Glomerular endothelial cell (primary cell): ENCODE results near the gene AK8. TPM values are rescaled to one million over a fixed set of nuclear protein-coding genes. Genes with fewer than 3 reads are reported as not detected.
"Not testable (repeated sequence)": the region's sequence is repeated elsewhere in the genome, so short reads cannot be mapped to it uniquely, and the experiment has no call there.

Source experiments
- DNase-seq: peaks from one replicate; pipeline ENCODE4 v3.0.0-alpha.2; 2011; ENCODE audit warnings: low read depth, low spot score; ENCODE audit errors: extremely low read depth
- total RNA-seq: library from RNA; depleted of rRNA; stranded (reverse); fragments of >200 nt; gene quantifications from 2 replicates; pipeline ENCODE4 v1.2.3, GENCODE V29; 2015

Gene AK8
- total RNA-seq, 1 donor from 2014 or later, result 1.5 TPM

- no peak for DNase-seq
These were observed 101.8 kb downstream of the AK8 start for GRCh38 chr9:132776268-132776667.

GRCh38 chr9:132775720-132776119 is 102.4 kb downstream of the AK8 start:
- no peak for DNase-seq

- no peak for DNase-seq
These were observed 103.2 kb downstream of the AK8 start for GRCh38 chr9:132774886-132775285.

- DNase-seq, result no peak
These were observed 104.2 kb downstream of the AK8 start for GRCh38 chr9:132773764-132774339.

GRCh38 chr9:132773093-132773492 is 105.0 kb downstream of the AK8 start:
- DNase-seq, result no peak

- DNase-seq, result not testable (repeated sequence)
These were observed 106.3 kb downstream of the AK8 start for GRCh38 chr9:132771752-132772151.

- no peak for DNase-seq
These were observed 107.2 kb downstream of the AK8 start for GRCh38 chr9:132770770-132771310.

GRCh38 chr9:132769906-132770769 is 107.9 kb downstream of the AK8 start:
- no peak for DNase-seq

- no peak for DNase-seq
These were observed 108.9 kb downstream of the AK8 start for GRCh38 chr9:132768932-132769905.

- no peak for DNase-seq
These were observed 114.5 kb downstream of the AK8 start for GRCh38 chr9:132763574-132763973.

- DNase-seq, result no peak
These were observed 115.2 kb downstream of the AK8 start for GRCh38 chr9:132762896-132763295.

GRCh38 chr9:132761602-132762001 is 116.5 kb downstream of the AK8 start:
- DNase-seq, result no peak

- DNase-seq, result no peak
These were observed 118.0 kb downstream of the AK8 start for GRCh38 chr9:132760057-132760456.

- DNase-seq, result no peak
These were observed 121.1 kb downstream of the AK8 start for GRCh38 chr9:132757016-132757415.

GRCh38 chr9:132756214-132756845 is 121.8 kb downstream of the AK8 start:
- no peak for DNase-seq

- no peak for DNase-seq
These were observed 123.0 kb downstream of the AK8 start for GRCh38 chr9:132755096-132755495.

- DNase-seq, result no peak
These were observed 123.8 kb downstream of the AK8 start for GRCh38 chr9:132754236-132754635.

GRCh38 chr9:132753593-132753880 is 124.5 kb downstream of the AK8 start:
- no peak for DNase-seq

- DNase-seq, result no peak
These were observed 125.0 kb downstream of the AK8 start for GRCh38 chr9:132752877-132753592.

GRCh38 chr9:132750668-132751067 is 127.4 kb downstream of the AK8 start:
- DNase-seq, result no peak
